RWPE1 (cell line): ENCODE data around the gene CAVIN1.
"Not testable (repeated sequence)": the region's sequence is repeated elsewhere in the genome, so short reads cannot be mapped to it uniquely, and the experiment has no call there.

Experiments
- CTCF ChIA-PET: fragments of 350-600 bp; sonication (Branson Sonifier 250); formaldehyde crosslinking; extraction: SDS; loops from one replicate; lab custom pipeline; 2021; lab: Yijun Ruan, JAX
- POLR2A ChIA-PET: fragments of 400-600 bp; formaldehyde crosslinking; extraction: SDS; loops from one replicate; lab custom pipeline; 2020; ENCODE audit warnings: antibody characterized with exemption; ENCODE audit not compliant: low non-redundant PET; lab: Yijun Ruan, JAX
- DNase-seq: peaks from one replicate; pipeline ENCODE4 v3.0.0; 2012; ENCODE audit warnings: low spot score
- H3K27ac ChIP-seq: fragments of 450-650 bp; 2 replicates; pipeline ENCODE4 v1.5.1; 2017
- TF ChIP-seq, protein P1 (sequence below): fragments of 450-650 bp; conservative IDR thresholded peaks from 2 replicates; pipeline ENCODE4 v1.5.1; 2017; ENCODE audit warnings: low read depth, mild to moderate bottlenecking

The CAVIN1 gene

DNA sequence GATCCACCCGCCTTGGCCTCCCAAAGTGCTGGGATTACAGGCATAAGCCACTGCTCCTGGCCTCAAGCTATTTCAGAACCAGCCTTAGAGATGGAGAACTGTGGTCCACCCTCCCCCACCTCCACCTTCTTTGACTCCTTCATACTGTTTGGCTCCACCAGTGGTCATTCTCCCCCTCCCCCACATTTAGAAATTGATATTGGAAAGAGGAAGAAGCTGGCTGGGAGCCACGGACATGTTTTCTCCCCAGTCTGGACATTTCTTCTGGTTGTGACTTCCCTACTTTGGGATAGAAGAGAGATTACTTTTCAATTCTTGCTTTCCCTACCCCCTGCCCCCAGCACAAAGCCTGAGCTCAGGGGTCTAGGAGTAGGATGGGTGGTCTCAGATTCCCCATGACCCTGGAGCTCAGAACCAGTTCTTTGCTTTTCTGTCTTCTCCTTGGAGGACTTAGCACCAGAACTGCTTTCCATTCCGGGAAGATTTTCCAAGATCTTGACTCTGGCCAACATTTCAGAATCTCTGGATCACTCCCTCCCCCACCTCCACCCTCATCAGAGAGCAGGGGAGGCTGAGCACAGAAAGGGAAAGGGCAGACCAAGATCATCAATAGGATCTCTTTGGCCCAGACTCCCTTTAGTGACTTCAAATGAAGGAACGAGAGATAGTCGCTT, 16.3 kb downstream of the CAVIN1 start:
- ChIA-PET CTCF (interaction anchor here (0.7 to 1.5 kb wide), 6 partner anchors 16 to 94 kb away, joined by 3 to 9 read pairs (median 5); partner anchors contain the start of gene CAVIN1), POLR2A (interaction anchor here (0.6 to 0.8 kb wide), 2 partner anchors 16 to 286 kb away, joined by 3 read pairs; no protein-coding TSS in a partner anchor)
- no peak for DNase-seq
- TF ChIP-seq, protein P1, sequence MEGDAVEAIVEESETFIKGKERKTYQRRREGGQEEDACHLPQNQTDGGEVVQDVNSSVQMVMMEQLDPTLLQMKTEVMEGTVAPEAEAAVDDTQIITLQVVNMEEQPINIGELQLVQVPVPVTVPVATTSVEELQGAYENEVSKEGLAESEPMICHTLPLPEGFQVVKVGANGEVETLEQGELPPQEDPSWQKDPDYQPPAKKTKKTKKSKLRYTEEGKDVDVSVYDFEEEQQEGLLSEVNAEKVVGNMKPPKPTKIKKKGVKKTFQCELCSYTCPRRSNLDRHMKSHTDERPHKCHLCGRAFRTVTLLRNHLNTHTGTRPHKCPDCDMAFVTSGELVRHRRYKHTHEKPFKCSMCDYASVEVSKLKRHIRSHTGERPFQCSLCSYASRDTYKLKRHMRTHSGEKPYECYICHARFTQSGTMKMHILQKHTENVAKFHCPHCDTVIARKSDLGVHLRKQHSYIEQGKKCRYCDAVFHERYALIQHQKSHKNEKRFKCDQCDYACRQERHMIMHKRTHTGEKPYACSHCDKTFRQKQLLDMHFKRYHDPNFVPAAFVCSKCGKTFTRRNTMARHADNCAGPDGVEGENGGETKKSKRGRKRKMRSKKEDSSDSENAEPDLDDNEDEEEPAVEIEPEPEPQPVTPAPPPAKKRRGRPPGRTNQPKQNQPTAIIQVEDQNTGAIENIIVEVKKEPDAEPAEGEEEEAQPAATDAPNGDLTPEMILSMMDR, result no peak
- H3K27ac ChIP-seq, result peak overlapping the region; percentile 96

DNA sequence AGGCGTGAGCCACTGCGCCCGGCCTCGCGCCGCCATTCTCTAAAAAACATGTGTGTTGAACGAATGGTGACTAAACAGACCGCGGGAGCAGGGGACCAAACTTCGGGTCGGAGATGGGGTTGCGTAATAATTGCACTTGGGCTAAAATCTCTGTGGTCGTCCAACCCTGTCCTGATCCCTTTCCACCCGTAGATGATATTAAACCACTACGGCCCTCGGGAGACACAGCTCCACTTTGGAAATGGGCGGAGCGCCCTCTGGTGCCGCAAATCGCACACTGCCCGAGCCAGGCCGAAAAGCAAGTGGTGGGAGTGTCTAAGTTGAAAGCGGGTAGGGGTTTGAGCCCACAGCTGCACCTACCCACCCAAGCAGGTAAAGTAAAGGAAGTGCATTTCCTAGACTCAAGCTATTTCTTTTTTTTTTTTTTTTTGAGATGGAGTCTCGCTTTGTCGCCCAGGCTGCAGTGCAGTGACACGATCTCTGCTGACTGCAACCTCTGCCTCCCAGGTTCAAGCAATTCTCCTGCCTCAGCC, 17.0 kb downstream of the CAVIN1 start:
- TF ChIP-seq, protein P1, result peak; percentile 74
- CTCF ChIA-PET, result interaction anchor here (0.6 to 1.5 kb wide), 14 partner anchors 9 to 314 kb away, joined by 3 to 9 read pairs (median 4); partner anchors contain the start of gene CAVIN1
- peak; percentile 34 for DNase-seq
- peak overlapping the region; percentile 96 for H3K27ac ChIP-seq
- POLR2A ChIA-PET, result interaction anchor here (0.8 kb wide), 1 partner anchor 286 kb away, joined by 3 read pairs; no protein-coding TSS in a partner anchor

GRCh38 chr17:42405076-42405475, 18.0 kb downstream of the CAVIN1 start:
- H3K27ac ChIP-seq, result peak overlapping the region; percentile 96; the same call in 1 of the 2 replicates
- CTCF ChIA-PET, result interaction anchor here (0.9 kb wide), 1 partner anchor 43 kb away, joined by 5 read pairs; no protein-coding TSS in a partner anchor

DNA sequence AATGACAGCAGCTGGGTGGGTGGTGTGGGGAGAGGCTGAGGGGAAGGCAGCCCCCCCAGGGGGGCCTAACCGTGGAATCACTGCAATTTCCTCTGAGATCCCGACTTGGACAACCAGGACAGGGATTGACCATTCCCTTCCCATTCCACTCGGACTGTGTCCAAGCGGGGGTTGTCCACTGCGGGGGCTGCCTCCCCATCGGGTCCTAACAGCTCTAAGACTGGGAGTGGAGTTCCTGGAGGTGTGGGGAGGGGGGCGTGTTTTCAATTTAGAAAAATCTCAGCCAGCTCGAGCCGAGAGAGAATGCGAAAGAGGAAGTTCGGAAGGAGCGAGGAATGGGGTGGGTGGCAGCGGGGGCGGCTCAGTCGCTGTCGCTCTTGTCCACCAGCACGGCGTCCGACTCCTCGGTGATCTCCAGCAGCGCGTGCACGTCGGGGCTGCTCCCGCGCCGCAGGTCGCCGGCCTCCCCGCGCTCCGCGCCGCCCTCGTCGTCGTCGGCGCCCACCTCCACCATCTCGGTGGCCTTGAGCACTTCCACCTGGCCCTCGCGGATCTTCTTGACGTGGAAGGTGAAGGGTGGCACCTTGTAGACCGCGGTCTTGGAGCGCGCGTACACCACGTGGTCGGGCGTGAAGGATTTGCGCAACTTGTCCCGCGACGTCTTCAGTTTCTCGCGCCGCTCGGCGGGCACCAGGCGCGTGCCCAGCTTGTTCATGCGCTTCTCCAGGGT, 18.6 kb downstream of the CAVIN1 start:
- no peak for DNase-seq
- TF ChIP-seq, protein P1, result no peak
- POLR2A ChIA-PET, result no interaction called here
- CTCF ChIA-PET, result no interaction called here
- peak overlapping the region; percentile 96 for H3K27ac ChIP-seq

More at GRCh38 chr17:42405076-42405475, 18.0 kb downstream of the CAVIN1 start:
- POLR2A ChIA-PET, result no interaction called here
- TF ChIP-seq, protein P1, result no peak
- no peak for DNase-seq

DNA sequence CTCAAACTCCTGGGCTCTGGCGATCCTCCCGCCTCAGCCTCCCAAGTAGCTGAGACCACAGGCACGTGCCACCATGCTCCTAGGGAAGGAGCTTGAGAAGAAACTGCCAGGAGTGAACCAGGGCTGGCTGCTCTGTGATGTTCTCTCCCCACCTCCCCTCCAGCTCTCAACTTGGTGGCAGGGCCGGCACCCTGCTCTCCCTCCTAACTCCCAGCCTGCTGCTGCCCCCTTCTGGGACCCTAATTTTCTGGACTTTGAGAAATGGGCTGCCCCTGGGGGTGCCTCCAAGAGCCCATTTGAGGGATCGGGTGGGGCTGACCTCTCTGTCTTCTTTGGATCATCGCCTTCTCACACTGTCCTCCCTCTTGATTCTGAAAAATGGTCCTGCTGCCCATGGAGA, 19.9 kb downstream of the CAVIN1 start:
- H3K27ac ChIP-seq, result peak overlapping the region; percentile 96
- CTCF ChIA-PET, result interaction anchor here (0.5 kb wide), 1 partner anchor 55 kb away, joined by 6 read pairs; no protein-coding TSS in a partner anchor
- POLR2A ChIA-PET, result no interaction called here
- TF ChIP-seq, protein P1, result no peak
- no peak for DNase-seq

DNA sequence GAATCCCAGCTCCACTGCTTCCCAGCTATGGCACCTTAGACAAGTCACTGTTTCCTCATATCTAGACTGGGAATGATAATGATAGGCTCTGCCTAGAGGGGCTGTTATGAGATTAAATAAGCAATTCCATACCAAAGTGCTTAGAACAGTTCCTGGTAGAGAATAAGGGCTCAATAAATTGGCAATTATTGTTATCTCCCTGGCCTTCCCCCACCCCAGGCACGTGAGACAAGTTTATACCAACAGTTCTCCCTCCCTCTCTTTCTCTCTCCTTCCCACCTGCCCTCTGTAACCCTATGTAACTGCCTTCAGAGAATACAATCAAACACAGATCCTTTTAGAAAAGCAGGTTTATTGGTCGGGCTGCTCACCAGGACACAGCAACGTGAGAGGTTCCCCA, 20.9 kb downstream of the CAVIN1 start:
- DNase-seq, result no peak
- H3K27ac ChIP-seq, result peak overlapping the region; percentile 96
- TF ChIP-seq, protein P1, result no peak
- CTCF ChIA-PET, result no interaction called here
- POLR2A ChIA-PET, result no interaction called here

- H3K27ac ChIP-seq, result peak overlapping the region; percentile 52
- POLR2A ChIA-PET, CTCF ChIA-PET, DNase-seq: not testable (repeated sequence)
Observed at GRCh38 chr17:42400844-42401375, 22.1 kb downstream of the CAVIN1 start.
